ENCODE results near the gene LRRC61.

The LRRC61 gene

GRCh38 chr7:150372271-150373048 lies 49.3 kb downstream of the LRRC61 start:
- no peak for DNase-seq

GRCh38 chr7:150373049-150373801 lies 50.1 kb downstream of the LRRC61 start:
- DNase-seq = no peak

DNA sequence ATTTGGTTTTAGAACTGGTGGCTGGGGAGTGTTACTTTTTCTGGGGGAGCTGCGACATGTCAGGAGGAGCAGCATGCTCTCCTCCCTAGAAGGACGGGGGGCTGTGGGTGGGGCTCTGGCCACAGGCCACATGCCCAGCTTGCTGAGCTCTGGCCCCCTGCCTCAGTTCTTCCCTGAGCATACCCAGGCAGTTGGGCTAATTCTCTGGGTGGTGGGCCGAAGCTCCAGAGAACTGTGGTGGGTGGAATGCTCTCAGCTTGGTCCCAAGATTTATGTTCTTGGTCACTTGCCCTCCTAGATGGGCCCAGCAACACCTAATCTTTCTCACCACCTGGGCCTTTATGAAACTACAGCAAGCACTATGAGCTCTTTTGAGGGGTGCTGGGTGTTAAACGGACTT lies 50.9 kb downstream of the LRRC61 start:
- no peak for DNase-seq

DNA sequence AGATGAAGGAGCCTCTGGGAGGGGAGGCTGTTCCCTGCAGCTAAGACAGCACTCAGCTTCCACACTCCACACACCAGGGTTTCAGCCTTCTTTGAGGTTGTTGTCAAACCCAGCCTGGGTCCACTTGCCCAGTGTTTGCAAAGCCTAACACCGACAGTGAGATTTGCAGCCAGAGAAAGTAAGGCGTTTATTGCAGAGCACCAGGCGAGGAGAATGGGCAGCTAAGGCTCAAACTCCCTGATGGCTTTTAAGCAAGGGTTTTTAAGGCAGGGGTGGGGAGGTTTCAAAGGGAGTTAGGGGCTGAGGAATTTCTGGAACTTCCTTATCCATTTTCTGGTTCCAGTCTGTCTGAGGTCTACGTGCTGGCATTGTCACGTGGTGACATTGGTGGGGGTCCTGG lies 51.3 kb downstream of the LRRC61 start:
- DNase-seq = no peak

GRCh38 chr7:150375662-150376521 lies 52.7 kb downstream of the LRRC61 start:
- no peak for DNase-seq

DNA sequence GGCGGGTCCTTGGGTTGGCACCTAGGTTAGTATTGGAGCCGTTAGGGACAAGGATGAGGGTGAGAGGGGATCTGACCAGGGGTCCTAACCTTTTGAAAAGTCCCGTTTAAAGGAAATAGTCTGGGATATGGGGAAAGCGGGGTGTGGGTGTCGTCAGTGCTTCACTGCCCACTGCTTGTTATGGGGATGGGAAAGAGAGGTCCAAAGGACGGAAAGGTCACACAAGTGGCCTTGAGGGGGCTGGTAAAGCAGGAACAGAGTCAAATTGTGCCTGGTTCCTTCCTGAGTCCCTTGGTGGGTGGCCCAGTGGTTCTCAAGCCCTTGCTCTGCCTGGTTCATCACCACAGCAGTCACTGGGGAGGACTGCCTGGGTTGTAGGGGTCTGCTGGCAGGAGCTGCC lies 53.4 kb downstream of the LRRC61 start:
- DNase-seq = no peak

DNA sequence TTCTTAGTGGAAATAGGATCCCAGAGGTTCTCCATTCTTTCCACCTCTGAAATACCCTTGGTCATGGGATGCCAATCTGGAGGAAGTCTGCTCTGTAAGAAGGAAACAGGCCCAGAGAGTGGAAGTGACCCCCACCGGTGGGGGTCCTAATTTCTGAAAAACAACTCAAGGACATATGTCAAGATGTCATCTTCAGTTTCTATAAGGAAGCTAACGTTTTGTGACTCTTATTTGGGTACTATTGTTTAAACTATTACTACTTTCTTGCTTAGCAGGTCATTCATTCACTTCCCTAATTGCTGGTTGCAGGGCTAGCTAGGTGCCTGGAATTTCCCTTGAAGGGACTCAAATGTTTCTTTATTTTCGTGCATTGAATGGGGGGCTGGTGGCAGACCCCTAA lies 54.0 kb downstream of the LRRC61 start:
- no peak for DNase-seq

DNA sequence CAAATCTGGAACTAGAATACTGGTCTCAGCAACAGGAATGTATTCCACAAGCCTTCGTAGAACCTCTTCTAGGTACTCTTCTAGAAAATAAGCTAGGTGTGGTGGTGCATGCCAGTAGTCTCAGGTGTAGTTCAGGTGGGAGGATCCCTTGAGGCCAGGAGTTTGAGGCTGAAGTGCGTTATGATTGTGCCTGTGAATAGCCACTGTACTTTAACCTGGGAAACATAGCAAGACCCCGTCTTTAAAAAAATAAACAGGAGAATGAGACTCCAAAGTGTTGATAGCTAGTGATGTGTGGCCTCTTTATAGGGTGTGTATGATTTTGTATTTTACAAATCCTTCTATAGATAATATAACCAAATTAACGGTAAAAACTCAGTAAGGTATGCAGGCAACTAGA lies 54.5 kb downstream of the LRRC61 start:
- no peak for DNase-seq

DNA sequence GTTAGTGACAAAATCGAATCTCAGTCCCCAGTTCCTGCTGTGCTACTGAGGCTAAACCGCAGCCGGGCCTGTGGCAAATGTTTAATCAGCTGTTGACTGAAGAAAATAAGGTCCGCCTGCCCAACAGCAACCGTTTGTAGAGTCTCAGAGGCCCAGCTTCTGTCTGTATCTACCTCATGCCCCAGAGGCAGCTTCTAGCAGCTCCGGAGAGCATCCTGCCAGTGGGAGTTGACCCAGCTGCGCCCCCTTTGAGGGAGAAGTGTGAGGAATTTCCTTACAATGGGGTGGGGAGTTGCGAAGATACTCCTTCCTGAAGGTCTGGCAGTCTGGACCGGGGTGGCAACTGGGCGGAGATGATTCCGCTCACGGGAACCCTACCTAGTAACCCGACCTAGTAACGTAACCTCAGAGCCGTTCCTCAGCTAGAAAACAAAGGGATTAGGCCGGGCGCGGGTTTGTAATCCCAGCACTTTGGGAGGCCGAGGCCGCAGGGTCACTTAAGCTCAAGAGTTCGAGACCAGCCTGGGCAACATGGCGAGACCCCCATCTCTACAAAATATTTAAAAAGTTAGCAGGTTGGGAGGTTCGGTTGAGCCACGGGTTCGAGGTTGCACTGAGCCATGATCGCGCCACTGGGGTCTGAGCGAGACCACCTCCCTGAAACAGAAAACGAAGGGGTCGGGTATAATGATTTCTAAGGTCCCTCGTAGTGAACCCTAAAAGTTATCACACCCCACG lies 55.1 kb downstream of the LRRC61 start:
- DNase-seq = peak; percentile 76

DNA sequence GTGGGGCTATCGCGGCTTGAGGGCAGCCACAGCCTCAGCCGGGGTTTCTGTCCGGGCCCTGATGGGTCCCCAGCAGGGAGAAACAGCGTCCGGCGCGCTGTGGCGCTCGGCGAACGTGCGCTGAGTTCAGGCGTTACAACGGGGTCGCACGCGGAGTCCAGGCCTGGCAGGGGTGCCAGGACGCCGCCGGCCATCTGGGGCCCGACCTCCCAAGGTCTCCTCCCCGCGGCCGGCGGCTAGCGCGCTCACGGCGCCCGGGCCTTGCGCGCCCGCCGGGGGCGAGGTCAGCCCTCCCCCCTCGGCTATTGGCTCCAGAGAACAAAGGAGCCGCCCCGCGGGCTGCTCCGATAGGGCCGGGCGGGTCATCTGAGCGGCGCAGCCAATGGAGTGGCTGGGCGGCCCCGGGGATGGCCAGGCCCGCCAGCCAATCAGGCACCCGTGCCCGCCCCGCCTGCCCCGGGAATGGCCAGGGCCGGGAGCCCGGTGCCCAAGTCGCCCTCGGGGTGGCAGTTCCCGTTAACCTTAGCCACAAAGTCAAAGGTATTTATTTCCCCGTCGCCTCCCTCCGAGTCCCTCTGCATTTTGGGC lies 55.8 kb downstream of the LRRC61 start, which contains the start of gene ZNF775:
Gene ZNF775 (plus strand): TSS at position 478 of the 588 bp plus-strand sequence. CDS start 9,141 bp downstream, outside the sequence.
- peak; percentile 96 for DNase-seq

- no peak for DNase-seq
Measured at GRCh38 chr7:150379441-150380379, 56.6 kb downstream of the LRRC61 start.

DNA sequence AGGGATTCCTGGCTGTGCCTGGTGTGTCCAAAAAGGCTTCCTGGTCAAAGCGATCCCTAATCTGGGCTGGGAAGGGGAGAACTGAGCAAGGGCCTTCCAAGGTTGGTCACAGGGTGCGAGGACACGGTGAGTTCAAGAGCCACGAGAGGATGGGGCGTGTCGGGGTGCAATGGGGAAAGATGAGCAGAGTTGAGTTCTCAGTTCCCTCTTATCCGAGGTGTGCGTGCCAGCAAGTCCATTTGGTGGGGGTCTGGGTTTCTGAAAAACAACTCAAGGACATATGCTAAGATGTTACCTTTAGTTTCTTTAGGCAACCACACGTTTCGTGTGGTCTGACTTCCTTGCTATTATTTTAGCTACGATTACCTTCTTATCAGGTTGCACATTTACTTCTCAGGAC lies 57.3 kb downstream of the LRRC61 start:
- DNase-seq = no peak

DNA sequence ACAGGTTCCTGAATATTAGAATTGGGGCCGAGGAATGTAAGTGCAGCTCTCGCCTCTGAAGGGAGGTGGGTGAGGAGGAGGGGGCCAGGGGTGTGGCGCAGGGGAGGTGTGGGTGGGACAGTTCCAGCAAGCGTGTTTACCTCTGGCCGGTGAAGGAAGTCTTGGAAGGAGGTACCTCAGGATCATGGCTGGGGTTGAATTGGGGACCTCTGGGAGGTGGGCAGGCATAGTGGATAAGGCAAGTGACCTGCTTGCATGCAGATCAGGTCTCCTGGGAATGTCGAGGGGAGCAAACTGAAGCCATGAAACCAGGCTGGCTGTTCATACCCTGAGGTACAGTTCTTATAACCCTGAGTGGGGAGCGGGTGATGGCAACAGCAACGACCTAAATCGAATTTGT lies 57.9 kb downstream of the LRRC61 start:
- no peak for DNase-seq

- no peak for DNase-seq
Measured at GRCh38 chr7:150381785-150382122, 58.6 kb downstream of the LRRC61 start.

DNA sequence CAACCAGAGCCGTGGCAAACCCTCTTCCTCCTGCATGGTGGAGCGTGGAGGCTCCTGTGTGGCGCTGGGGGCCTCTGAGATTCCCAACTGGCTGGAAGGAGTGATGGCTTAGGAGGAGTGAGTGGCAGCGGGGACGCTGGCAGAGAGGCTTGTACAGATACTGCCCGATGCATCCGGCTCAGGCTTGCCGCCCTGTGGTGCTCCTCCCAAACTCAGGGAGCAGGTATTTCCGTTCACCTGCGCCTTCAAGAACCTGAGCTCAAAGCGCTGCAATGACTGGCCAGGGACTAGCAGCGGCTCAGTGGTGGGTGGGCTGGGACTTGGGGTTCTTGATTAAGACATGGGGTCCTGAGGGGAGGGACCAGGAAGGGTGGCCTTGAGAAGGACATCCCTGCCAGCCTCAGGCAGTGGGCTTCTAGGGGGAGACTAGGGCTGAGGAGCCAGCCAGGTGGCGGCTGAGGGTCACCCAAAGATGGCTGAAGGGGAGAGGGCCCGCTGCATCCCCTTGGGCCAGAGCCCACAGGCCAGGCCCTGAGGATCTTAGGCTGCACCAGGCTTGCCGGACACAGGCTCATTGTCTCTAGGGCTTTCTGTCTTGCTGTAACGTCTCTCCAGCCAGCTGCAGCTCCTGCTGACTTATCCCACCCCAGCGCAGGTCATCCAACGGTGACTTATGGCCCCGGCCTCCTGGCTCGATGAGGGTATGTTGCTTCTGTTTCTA lies 59.1 kb downstream of the LRRC61 start:
- DNase-seq = no peak

DNA sequence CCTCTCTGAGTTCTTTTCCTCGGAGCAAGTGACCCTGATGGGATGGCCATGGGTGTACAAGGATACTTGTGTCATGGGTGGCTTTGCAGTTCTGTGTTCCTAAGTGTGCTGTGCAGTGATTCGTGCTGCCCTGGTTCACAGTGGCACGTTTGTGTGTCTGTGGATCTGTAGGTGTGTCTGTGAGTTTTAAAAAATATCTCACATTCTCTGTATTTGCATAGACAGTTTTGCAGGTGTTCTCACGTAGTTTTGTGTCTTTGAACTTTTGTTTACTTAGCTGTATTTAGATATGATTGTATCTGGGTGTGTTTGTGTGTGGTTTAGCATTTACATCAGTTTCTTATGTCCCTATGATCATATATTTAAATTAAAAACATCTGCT lies 59.7 kb downstream of the LRRC61 start:
- no peak for DNase-seq

- peak; percentile 92 for DNase-seq
Measured at GRCh38 chr7:150383710-150384397, 60.7 kb downstream of the LRRC61 start.

GRCh38 chr7:150384406-150385301 lies 61.5 kb downstream of the LRRC61 start:
- DNase-seq = peak; percentile 20

DNA sequence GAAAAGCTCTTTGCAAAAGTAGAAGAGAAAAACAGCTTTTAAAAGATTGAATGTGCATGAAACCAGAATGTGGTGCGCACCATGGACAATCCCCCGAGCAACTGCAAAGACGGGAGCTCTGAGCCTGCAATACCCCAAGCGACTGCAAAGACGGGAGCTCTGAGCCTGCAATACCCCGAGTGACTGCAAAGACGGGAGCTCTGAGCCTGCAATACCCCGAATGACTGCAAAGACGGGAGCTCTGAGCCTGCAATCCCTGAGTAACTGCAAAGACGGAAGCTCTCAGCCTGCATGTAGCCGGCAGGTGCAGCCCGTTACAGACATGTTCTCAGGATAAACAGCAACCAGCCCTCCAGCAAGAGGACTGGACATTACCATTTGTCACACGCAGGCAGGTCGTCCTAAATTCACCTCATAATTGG lies 62.2 kb downstream of the LRRC61 start:
- DNase-seq = no peak
